SK-N-SH (cell line): ENCODE results near the gene CDH16. TPM values are rescaled to one million over a fixed set of nuclear protein-coding genes. Genes with fewer than 3 reads are reported as not detected.

Source experiments
- CTCF ChIA-PET: fragments of 300-600, 350-600 bp; formaldehyde crosslinking; extraction: SDS; loops from one replicate; lab custom pipeline; 2021; lab: Yijun Ruan, JAX
- POLR2A ChIA-PET: fragments of 350-600 bp; sonication (Branson Sonifier 250); formaldehyde crosslinking; extraction: SDS; loops from one replicate; lab custom pipeline; 2020; ENCODE audit warnings: antibody characterized with exemption, inconsistent platforms; lab: Yijun Ruan, JAX
- DNase-seq: peaks from one replicate; pipeline ENCODE4 v3.0.0; 2012
- H2AFZ ChIP-seq: fragments of 200-600 bp; sonication (generic); 2 replicates; pipeline ENCODE4 v1.8.1; 2016; ENCODE audit warnings: antibody characterized with exemption, mild to moderate bottlenecking, low read depth
- H3F3A ChIP-seq: fragments of 200-600 bp; sonication (generic); replicated peaks from 2 replicates; pipeline ENCODE3; 2016; ENCODE audit warnings: antibody characterized with exemption, mild to moderate bottlenecking; ENCODE audit not compliant: insufficient read depth
- H3K27ac ChIP-seq, 2 experiments: fragments of 200-500 bp in 1 of 2; fragments of 200-600 bp in 1 of 2; sonication (Bioruptor generic) in 1 of 2; sonication (generic), shearing (Covaris generic) in 1 of 2; 2 replicates each; pipeline versions ENCODE4 v1.5.1 to v1.6.1; 2014 to 2016; ENCODE audit warnings: low read depth in 2 of 2, inconsistent platforms in 1 of 2, low read length in 1 of 2, mild to moderate bottlenecking in 1 of 2, mixed read lengths in 1 of 2
- H3K27me3 ChIP-seq: fragments of 200-600 bp; sonication (generic), shearing (Covaris generic); 2 replicates; pipeline ENCODE4 v1.6.1; 2016; ENCODE audit warnings: mixed run types; ENCODE audit not compliant: insufficient read depth
- H3K36me3 ChIP-seq, 2 experiments: fragments of 200-500 bp in 1 of 2; fragments of 200-600 bp in 1 of 2; sonication (Bioruptor generic) in 1 of 2; sonication (generic) in 1 of 2; replicated peaks in 1 of 2; 2 replicates each; pipeline versions ENCODE3 to v1.5.1; 2014 to 2016; ENCODE audit warnings: low read length in 1 of 2, mild to moderate bottlenecking in 1 of 2; ENCODE audit not compliant: insufficient read depth in 2 of 2, control insufficient read depth in 1 of 2
- H3K4me1 ChIP-seq, 2 experiments: fragments of 200-500 bp in 1 of 2; fragments of 200-600 bp in 1 of 2; sonication (Bioruptor generic) in 1 of 2; sonication (generic), shearing (Covaris generic) in 1 of 2; 2 replicates each; pipeline versions ENCODE4 v1.5.1 to v1.6.1; 2014 to 2016; ENCODE audit warnings: low read depth in 1 of 2, low read length in 1 of 2, mixed run types in 1 of 2; ENCODE audit not compliant: insufficient read depth in 2 of 2, control insufficient read depth in 1 of 2
- H3K4me2 ChIP-seq: fragments of 200-600 bp; sonication (generic), shearing (Covaris generic); 2 replicates; pipeline ENCODE4 v1.6.1; 2017; ENCODE audit warnings: mixed run types
- H3K4me3 ChIP-seq, 2 experiments: fragments of 200-500 bp in 1 of 2; fragments of 200-600 bp in 1 of 2; sonication (Bioruptor generic) in 1 of 2; sonication (generic), shearing (Covaris generic) in 1 of 2; 2 replicates each; pipeline versions ENCODE4 v1.5.1 to v1.8.1; 2014 to 2016; ENCODE audit warnings: low read depth in 2 of 2, inconsistent platforms in 1 of 2, low read length in 1 of 2, mild to moderate bottlenecking in 1 of 2, mixed read lengths in 1 of 2, moderate library complexity in 1 of 2
- H3K79me2 ChIP-seq: fragments of 200-600 bp; sonication (generic); 2 replicates; pipeline ENCODE4 v1.8.1; 2017; ENCODE audit warnings: mild to moderate bottlenecking; ENCODE audit not compliant: insufficient read depth
- H3K9ac ChIP-seq: fragments of 200-600 bp; sonication (generic); 2 replicates; pipeline ENCODE4 v1.6.1; 2017; ENCODE audit warnings: mixed run types
- H3K9me2 ChIP-seq: fragments of 200-600 bp; sonication (generic); 2 replicates; pipeline ENCODE4 v1.6.1; 2017; ENCODE audit warnings: mixed run types
- H3K9me3 ChIP-seq: fragments of 200-600 bp; sonication (generic); 2 replicates; pipeline ENCODE4 v1.6.1; 2017; ENCODE audit warnings: mixed run types, mild to moderate bottlenecking, moderate library complexity
- H4K20me1 ChIP-seq: fragments of 200-600 bp; sonication (generic); 2 replicates; pipeline ENCODE4 v1.6.1; 2017; ENCODE audit warnings: mild to moderate bottlenecking, mixed run types; ENCODE audit not compliant: insufficient read depth
- CHD2 ChIP-seq: fragments of 150-350 bp; IDR thresholded peaks from 2 replicates; pipeline ENCODE4 v1.6.1; 2018; ENCODE audit warnings: low read length; ENCODE audit not compliant: partially characterized antibody
- FOSL2 ChIP-seq: IDR thresholded peaks from 2 replicates; pipeline ENCODE4 v1.4.0; 2012; ENCODE audit warnings: low read depth, mild to moderate bottlenecking, moderate library complexity, borderline replicate concordance
- JUND ChIP-seq: IDR thresholded peaks from 2 replicates; pipeline ENCODE4 v1.4.0; 2012
- MEF2A ChIP-seq: IDR thresholded peaks from 2 replicates; pipeline ENCODE4 v1.4.0; 2012; ENCODE audit warnings: low read depth, borderline replicate concordance
- NFIC ChIP-seq: IDR thresholded peaks from 2 replicates; pipeline ENCODE4 v1.4.0; 2012; ENCODE audit warnings: borderline replicate concordance
- POLR2AphosphoS5 ChIP-seq: IDR thresholded peaks from 2 replicates; pipeline ENCODE4 v1.6.1; 2012; ENCODE audit warnings: low read depth, low read length
- RCOR1 ChIP-seq: fragments of 150-350 bp; IDR thresholded peaks from 2 replicates; pipeline ENCODE4 v1.6.1; 2017; ENCODE audit warnings: antibody characterized with exemption, low read length
- RXRA ChIP-seq: IDR thresholded peaks from 2 replicates; pipeline ENCODE4 v1.4.0; 2012; ENCODE audit warnings: low read depth, mild to moderate bottlenecking, borderline replicate concordance
- SIN3A ChIP-seq: IDR thresholded peaks from 2 replicates; pipeline ENCODE4 v1.6.1; 2012; ENCODE audit warnings: low read depth, mild to moderate bottlenecking, low read length, moderate library complexity, borderline replicate concordance
- TAF1 ChIP-seq: IDR thresholded peaks from 2 replicates; pipeline ENCODE4 v1.6.1; 2012; ENCODE audit warnings: low read depth, mild to moderate bottlenecking, low read length, moderate library complexity, borderline replicate concordance
- TEAD4 ChIP-seq: IDR thresholded peaks from 2 replicates; pipeline ENCODE4 v1.4.0; 2012; ENCODE audit warnings: mild to moderate bottlenecking, borderline replicate concordance; ENCODE audit not compliant: insufficient read depth
- WGBS: methylation state at CpG from one replicate; pipeline ENCODE4 v1.1.6; 2017; ENCODE audit warnings: low lambda C conversion rate; 5-methylcytosine and 5-hydroxymethylcytosine counted together
- polyA plus RNA-seq, 3 experiments: library from polyadenylated mRNA; depleted of rRNA; stranded (reverse); fragments of >200 nt; gene quantifications; 2 replicates each; pipeline ENCODE4 v1.2.3, GENCODE V29; 2012
- TF ChIP-seq, protein P1 (sequence below): fragments of 150-350 bp; IDR thresholded peaks from 2 replicates; pipeline ENCODE4 v1.6.1; 2016; ENCODE audit warnings: mild to moderate bottlenecking, low read depth, low read length
- TF ChIP-seq, protein P2 (sequence below): IDR thresholded peaks from 2 replicates; pipeline ENCODE4 v1.6.1; 2012; ENCODE audit warnings: mild to moderate bottlenecking, low read depth, low read length, moderate library complexity
- TF ChIP-seq, protein P3 (sequence below): fragments of 150-350 bp; IDR thresholded peaks from 2 replicates; pipeline ENCODE4 v1.6.1; 2017; ENCODE audit warnings: antibody characterized with exemption, low read length, low read depth, borderline replicate concordance
- TF ChIP-seq, protein P4 (sequence below): fragments of 200-600 bp; sonication (generic); IDR thresholded peaks from 2 replicates; pipeline ENCODE4 v1.6.1; 2017; ENCODE audit warnings: antibody characterized with exemption, mild to moderate bottlenecking, moderate library complexity
- TF ChIP-seq, protein P5 (sequence below): IDR thresholded peaks from 2 replicates; pipeline ENCODE4; 2012
- TF ChIP-seq, protein P6 (sequence below): IDR thresholded peaks from 2 replicates; pipeline ENCODE4 v1.4.0; 2012; ENCODE audit warnings: low read depth
- TF ChIP-seq, protein P7 (sequence below): IDR thresholded peaks from 2 replicates; pipeline ENCODE4 v1.4.0; 2012; ENCODE audit warnings: low read depth, borderline replicate concordance
- TF ChIP-seq, protein P8 (sequence below): IDR thresholded peaks from 2 replicates; pipeline ENCODE4 v1.4.0; 2012; ENCODE audit warnings: low read depth, borderline replicate concordance

Gene CDH16
- polyA plus RNA-seq, 1 of the 3 experiments (the other 2 are of a cell fraction) = not detected

DNA sequence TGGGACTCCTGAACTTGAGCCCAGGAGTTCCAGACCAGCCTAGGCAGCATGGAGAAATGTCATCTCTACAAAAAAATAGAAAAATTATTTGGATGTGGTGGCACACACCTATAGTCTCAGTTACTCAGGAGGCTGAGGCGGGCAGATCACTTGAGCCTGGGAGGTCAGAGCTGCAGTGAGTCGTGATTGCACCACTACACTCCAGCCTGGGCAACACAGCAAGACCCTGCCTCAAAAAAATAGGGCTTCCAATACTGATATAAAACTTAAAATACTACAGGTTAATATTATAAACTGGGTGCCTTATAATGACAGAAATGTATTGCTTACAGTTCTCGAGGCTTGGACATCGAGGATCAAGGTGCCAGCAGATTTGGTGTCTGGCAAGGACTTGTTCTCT, 27.3 kb upstream of the CDH16 start:
- POLR2A ChIA-PET = interaction anchor here (0.8 kb wide), 1 partner anchor 257 kb away, joined by 3 read pairs; no protein-coding TSS in a partner anchor
- 75% methylated on average over 4 of the region's 4 CpGs for WGBS
- no peak overlapping the region for H2AFZ ChIP-seq
- peaks cover 5 to 29% of the 10 kb centered on the region in 2 experiments for H3K36me3 ChIP-seq
- CTCF ChIA-PET = interaction anchor here (1.3 to 3.6 kb wide), 6 partner anchors 8 to 62 kb away, joined by 3 to 22 read pairs (median 8); partner anchors contain the start of gene CES3
- TF ChIP-seq CHD2 (no peak), TAF1 (no peak), SIN3A (no peak), RCOR1 (no peak), NFIC (no peak), TEAD4 (no peak), MEF2A (no peak), POLR2AphosphoS5 (no peak), RXRA (no peak), JUND (no peak), FOSL2 (no peak)
- TF ChIP-seq, protein P1, sequence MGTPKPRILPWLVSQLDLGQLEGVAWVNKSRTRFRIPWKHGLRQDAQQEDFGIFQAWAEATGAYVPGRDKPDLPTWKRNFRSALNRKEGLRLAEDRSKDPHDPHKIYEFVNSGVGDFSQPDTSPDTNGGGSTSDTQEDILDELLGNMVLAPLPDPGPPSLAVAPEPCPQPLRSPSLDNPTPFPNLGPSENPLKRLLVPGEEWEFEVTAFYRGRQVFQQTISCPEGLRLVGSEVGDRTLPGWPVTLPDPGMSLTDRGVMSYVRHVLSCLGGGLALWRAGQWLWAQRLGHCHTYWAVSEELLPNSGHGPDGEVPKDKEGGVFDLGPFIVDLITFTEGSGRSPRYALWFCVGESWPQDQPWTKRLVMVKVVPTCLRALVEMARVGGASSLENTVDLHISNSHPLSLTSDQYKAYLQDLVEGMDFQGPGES = no peak
- TF ChIP-seq, protein P2, sequence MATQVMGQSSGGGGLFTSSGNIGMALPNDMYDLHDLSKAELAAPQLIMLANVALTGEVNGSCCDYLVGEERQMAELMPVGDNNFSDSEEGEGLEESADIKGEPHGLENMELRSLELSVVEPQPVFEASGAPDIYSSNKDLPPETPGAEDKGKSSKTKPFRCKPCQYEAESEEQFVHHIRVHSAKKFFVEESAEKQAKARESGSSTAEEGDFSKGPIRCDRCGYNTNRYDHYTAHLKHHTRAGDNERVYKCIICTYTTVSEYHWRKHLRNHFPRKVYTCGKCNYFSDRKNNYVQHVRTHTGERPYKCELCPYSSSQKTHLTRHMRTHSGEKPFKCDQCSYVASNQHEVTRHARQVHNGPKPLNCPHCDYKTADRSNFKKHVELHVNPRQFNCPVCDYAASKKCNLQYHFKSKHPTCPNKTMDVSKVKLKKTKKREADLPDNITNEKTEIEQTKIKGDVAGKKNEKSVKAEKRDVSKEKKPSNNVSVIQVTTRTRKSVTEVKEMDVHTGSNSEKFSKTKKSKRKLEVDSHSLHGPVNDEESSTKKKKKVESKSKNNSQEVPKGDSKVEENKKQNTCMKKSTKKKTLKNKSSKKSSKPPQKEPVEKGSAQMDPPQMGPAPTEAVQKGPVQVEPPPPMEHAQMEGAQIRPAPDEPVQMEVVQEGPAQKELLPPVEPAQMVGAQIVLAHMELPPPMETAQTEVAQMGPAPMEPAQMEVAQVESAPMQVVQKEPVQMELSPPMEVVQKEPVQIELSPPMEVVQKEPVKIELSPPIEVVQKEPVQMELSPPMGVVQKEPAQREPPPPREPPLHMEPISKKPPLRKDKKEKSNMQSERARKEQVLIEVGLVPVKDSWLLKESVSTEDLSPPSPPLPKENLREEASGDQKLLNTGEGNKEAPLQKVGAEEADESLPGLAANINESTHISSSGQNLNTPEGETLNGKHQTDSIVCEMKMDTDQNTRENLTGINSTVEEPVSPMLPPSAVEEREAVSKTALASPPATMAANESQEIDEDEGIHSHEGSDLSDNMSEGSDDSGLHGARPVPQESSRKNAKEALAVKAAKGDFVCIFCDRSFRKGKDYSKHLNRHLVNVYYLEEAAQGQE = no peak
- TF ChIP-seq, protein P3, sequence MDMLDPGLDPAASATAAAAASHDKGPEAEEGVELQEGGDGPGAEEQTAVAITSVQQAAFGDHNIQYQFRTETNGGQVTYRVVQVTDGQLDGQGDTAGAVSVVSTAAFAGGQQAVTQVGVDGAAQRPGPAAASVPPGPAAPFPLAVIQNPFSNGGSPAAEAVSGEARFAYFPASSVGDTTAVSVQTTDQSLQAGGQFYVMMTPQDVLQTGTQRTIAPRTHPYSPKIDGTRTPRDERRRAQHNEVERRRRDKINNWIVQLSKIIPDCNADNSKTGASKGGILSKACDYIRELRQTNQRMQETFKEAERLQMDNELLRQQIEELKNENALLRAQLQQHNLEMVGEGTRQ = no peak
- TF ChIP-seq, protein P4, sequence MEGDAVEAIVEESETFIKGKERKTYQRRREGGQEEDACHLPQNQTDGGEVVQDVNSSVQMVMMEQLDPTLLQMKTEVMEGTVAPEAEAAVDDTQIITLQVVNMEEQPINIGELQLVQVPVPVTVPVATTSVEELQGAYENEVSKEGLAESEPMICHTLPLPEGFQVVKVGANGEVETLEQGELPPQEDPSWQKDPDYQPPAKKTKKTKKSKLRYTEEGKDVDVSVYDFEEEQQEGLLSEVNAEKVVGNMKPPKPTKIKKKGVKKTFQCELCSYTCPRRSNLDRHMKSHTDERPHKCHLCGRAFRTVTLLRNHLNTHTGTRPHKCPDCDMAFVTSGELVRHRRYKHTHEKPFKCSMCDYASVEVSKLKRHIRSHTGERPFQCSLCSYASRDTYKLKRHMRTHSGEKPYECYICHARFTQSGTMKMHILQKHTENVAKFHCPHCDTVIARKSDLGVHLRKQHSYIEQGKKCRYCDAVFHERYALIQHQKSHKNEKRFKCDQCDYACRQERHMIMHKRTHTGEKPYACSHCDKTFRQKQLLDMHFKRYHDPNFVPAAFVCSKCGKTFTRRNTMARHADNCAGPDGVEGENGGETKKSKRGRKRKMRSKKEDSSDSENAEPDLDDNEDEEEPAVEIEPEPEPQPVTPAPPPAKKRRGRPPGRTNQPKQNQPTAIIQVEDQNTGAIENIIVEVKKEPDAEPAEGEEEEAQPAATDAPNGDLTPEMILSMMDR = no peak
- TF ChIP-seq, protein P5, sequence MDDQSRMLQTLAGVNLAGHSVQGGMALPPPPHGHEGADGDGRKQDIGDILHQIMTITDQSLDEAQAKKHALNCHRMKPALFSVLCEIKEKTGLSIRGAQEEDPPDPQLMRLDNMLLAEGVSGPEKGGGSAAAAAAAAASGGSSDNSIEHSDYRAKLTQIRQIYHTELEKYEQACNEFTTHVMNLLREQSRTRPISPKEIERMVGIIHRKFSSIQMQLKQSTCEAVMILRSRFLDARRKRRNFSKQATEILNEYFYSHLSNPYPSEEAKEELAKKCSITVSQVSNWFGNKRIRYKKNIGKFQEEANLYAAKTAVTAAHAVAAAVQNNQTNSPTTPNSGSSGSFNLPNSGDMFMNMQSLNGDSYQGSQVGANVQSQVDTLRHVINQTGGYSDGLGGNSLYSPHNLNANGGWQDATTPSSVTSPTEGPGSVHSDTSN = no peak
- TF ChIP-seq, protein P6, sequence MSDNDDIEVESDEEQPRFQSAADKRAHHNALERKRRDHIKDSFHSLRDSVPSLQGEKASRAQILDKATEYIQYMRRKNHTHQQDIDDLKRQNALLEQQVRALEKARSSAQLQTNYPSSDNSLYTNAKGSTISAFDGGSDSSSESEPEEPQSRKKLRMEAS = no peak
- TF ChIP-seq, protein P7, sequence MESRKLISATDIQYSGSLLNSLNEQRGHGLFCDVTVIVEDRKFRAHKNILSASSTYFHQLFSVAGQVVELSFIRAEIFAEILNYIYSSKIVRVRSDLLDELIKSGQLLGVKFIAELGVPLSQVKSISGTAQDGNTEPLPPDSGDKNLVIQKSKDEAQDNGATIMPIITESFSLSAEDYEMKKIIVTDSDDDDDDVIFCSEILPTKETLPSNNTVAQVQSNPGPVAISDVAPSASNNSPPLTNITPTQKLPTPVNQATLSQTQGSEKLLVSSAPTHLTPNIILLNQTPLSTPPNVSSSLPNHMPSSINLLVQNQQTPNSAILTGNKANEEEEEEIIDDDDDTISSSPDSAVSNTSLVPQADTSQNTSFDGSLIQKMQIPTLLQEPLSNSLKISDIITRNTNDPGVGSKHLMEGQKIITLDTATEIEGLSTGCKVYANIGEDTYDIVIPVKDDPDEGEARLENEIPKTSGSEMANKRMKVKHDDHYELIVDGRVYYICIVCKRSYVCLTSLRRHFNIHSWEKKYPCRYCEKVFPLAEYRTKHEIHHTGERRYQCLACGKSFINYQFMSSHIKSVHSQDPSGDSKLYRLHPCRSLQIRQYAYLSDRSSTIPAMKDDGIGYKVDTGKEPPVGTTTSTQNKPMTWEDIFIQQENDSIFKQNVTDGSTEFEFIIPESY = no peak
- TF ChIP-seq, protein P8, sequence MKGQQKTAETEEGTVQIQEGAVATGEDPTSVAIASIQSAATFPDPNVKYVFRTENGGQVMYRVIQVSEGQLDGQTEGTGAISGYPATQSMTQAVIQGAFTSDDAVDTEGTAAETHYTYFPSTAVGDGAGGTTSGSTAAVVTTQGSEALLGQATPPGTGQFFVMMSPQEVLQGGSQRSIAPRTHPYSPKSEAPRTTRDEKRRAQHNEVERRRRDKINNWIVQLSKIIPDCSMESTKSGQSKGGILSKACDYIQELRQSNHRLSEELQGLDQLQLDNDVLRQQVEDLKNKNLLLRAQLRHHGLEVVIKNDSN = no peak
- peaks cover 0 to 8% of the 10 kb centered on the region in 2 experiments; a peak in 1 of 4 replicates for H3K4me1 ChIP-seq
- H4K20me1 ChIP-seq = no peaks in the 10 kb centered on the region
- H3K4me2 ChIP-seq = no peak overlapping the region
- DNase-seq = no peak
- no peak overlapping the region for H3K9ac ChIP-seq
- no peak overlapping the region for H3K27ac ChIP-seq
- no peaks in the 10 kb centered on the region for H3K27me3 ChIP-seq
- no peaks in the 10 kb centered on the region for H3K79me2 ChIP-seq
- H3K9me2 ChIP-seq = no peaks in the 10 kb centered on the region
- peaks cover 13% of the 10 kb centered on the region for H3F3A ChIP-seq
- H3K4me3 ChIP-seq = no peak overlapping the region
- no peaks in the 10 kb centered on the region for H3K9me3 ChIP-seq
